Measurements from ENCODE around the gene ARV1. TPM values are rescaled to one million over a fixed set of nuclear protein-coding genes. Genes with fewer than 3 reads are reported as not detected.

ARV1 gene
- total RNA-seq, 1 experiment from 2014 or later, result 8.0 TPM

DNA sequence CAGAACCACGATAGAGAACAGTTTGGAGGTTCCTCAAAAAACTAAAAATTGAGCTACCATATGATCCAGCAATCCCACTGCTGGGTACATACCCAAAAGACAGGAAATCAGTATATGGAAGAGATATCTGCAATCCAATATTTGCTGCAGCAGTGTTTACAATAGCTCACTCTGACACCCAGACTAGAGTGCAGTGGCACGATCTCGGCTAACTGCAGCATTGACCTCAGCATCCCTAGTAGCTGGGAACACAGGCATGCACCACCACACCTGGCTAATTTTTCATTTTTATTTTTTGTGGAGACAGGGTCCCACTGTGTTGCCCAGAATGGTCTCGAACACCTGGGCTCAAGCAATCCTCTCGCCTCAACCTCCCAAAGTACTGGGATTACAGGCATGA lies 13.4 kb upstream of the ARV1 start:
- WGBS (ENCODE audit: extremely low coverage, insufficient read length, low lambda C conversion rate), result no CpG with 5 or more reads among the region's 5 CpGs

More for the DNA sequence above, 13.4 kb upstream of the ARV1 start:
- Histone ChIP-seq H2BK120ac (ENCODE audit: low read depth, low read length, poor library complexity, severe bottlenecking) (no peak overlapping the region), H4K8ac (replicated peaks; ENCODE audit: insufficient read length, low read depth, low read length) (no peak overlapping the region), H2BK5ac (ENCODE audit: insufficient read length, low read length) (no peak overlapping the region), H3K4me2 (ENCODE audit: insufficient read depth, insufficient read length, low read length) (no peak overlapping the region), H3K9ac (ENCODE audit: extremely low read depth, insufficient read length, low read length) (no peak overlapping the region), H2BK15ac (ENCODE audit: low read depth, low read length) (no peak overlapping the region), H2AFZ (ENCODE audit: low read length) (no peak overlapping the region), H2BK20ac (ENCODE audit: low read depth, low read length, poor library complexity, severe bottlenecking) (no peak overlapping the region), H3K27me3 (ENCODE audit: insufficient read depth, low read length) (no peaks in the 10 kb centered on the region), H3K14ac (ENCODE audit: insufficient read depth, low read length) (no peak overlapping the region), H4K91ac (ENCODE audit: insufficient read length, low read depth, low read length) (no peak overlapping the region), H4K20me1 (ENCODE audit: control insufficient read depth, insufficient read depth, insufficient read length) (no peaks in the 10 kb centered on the region), H3K79me2 (ENCODE audit: insufficient read depth, low read length) (no peaks in the 10 kb centered on the region), H3K23ac (ENCODE audit: insufficient read length, low read depth, low read length) (no peak overlapping the region), H3K56ac (ENCODE audit: insufficient read length, low read depth, low read length) (no peak overlapping the region), H3K23me2 (ENCODE audit: insufficient read length, low read depth, low read length, poor library complexity, severe bottlenecking) (no peaks in the 10 kb centered on the region), H3K4me1 (ENCODE audit: insufficient read depth, low read length) (no peaks in the 10 kb centered on the region), H3T11ph (ENCODE audit: low read length) (no peak overlapping the region), H3K79me1 (ENCODE audit: insufficient read depth, low read depth, low read length, poor library complexity, severe bottlenecking) (no peaks in the 10 kb centered on the region), H2BK12ac (ENCODE audit: insufficient read length, low read depth, low read length) (no peak overlapping the region), H3K4ac (ENCODE audit: low read depth, low read length) (no peak overlapping the region), H3K27ac (ENCODE audit: insufficient read length, low read depth, low read length) (no peak overlapping the region), H4K5ac (ENCODE audit: insufficient read length, low read depth, low read length) (no peak overlapping the region), H3K9me3 (ENCODE audit: control insufficient read depth, low read depth, low read length) (no peaks in the 10 kb centered on the region), H2AK5ac (ENCODE audit: insufficient read length, low read length) (no peak overlapping the region), H3K18ac (ENCODE audit: insufficient read length, low read depth, low read length) (no peak overlapping the region)
- no peak for DNase-seq
- Mint-ChIP-seq H3K9me3 (no peaks in the 10 kb centered on the region), H3K27ac (no peak overlapping the region), H3K36me3 (ENCODE audit: insufficient read depth in 1 of 3, low read depth in 3 of 3) (no peaks in the 10 kb centered on the region), H3K27me3 (ENCODE audit: low read depth) (peaks cover 39% of the 10 kb centered on the region), H3K4me3 (no peak overlapping the region), H3K4me1 (no peaks in the 10 kb centered on the region)
- TF ChIP-seq, protein P1, sequence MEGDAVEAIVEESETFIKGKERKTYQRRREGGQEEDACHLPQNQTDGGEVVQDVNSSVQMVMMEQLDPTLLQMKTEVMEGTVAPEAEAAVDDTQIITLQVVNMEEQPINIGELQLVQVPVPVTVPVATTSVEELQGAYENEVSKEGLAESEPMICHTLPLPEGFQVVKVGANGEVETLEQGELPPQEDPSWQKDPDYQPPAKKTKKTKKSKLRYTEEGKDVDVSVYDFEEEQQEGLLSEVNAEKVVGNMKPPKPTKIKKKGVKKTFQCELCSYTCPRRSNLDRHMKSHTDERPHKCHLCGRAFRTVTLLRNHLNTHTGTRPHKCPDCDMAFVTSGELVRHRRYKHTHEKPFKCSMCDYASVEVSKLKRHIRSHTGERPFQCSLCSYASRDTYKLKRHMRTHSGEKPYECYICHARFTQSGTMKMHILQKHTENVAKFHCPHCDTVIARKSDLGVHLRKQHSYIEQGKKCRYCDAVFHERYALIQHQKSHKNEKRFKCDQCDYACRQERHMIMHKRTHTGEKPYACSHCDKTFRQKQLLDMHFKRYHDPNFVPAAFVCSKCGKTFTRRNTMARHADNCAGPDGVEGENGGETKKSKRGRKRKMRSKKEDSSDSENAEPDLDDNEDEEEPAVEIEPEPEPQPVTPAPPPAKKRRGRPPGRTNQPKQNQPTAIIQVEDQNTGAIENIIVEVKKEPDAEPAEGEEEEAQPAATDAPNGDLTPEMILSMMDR (conservative IDR thresholded peaks at IDR 0.05), result no peak
